Measurements from ENCODE around the gene LRRC71.

LRRC71 gene

DNA sequence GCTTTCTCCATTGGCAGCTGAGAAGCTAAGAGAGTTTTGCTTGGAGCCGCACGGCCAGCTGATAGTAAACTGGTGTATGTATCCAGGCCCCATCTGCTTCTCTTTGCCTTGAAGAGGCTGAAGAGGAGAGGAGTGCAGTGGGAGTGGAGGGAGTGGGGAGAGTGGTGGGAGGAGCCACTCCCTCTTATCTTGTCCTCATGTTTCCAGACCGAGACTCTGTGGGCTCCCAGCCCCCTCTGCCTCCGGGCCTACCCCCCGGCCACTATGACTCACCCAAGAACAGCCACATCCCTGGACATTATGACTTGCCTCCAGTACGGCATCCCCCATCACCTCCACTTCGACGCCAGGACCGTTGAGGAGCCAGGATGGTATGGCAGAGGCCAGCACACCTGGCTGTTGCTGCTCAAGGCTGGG lies 6.0 kb upstream of the LRRC71 start:
- no peak overlapping the region for H3K18ac ChIP-seq (ENCODE audit: low read length)
- H3K27me3 ChIP-seq (ENCODE audit: insufficient read depth, low read length, poor library complexity): no peaks in the 10 kb centered on the region
- H3K56ac ChIP-seq (ENCODE audit: low read length): no peak overlapping the region
- no peaks in the 10 kb centered on the region for H3K4me1 ChIP-seq (ENCODE audit: control insufficient read depth, low read depth, low read length)
- H3K79me2 ChIP-seq (ENCODE audit: control insufficient read depth, insufficient read depth, low read length): no peaks in the 10 kb centered on the region
- H2BK15ac ChIP-seq (replicated peaks; ENCODE audit: low read depth): no peak overlapping the region
- no peak overlapping the region for H3K23ac ChIP-seq (ENCODE audit: low read length)
- no peak overlapping the region for H3K4me2 ChIP-seq (ENCODE audit: low read length)
- no peak for DNase-seq
- no peaks in the 10 kb centered on the region for H3K36me3 ChIP-seq (ENCODE audit: control insufficient read depth, insufficient read depth, low read length)
- H3K27ac ChIP-seq (ENCODE audit: low read depth, low read length): no peak overlapping the region
- no peak overlapping the region for H4K5ac ChIP-seq (ENCODE audit: low read length)
- no peak overlapping the region for H3K4me3 ChIP-seq (ENCODE audit: low read length)
- H3K79me1 ChIP-seq (ENCODE audit: low read length): no peaks in the 10 kb centered on the region
- no peak overlapping the region for H3K9ac ChIP-seq (ENCODE audit: low read length)
- no peak overlapping the region for H2AK5ac ChIP-seq (ENCODE audit: low read length)
- no peak overlapping the region for H3K4ac ChIP-seq (ENCODE audit: low read depth, low read length)
- no peak overlapping the region for H4K8ac ChIP-seq (ENCODE audit: low read depth, low read length)
- H2BK120ac ChIP-seq (ENCODE audit: low read depth, low read length): no peak overlapping the region
- H2BK5ac ChIP-seq (ENCODE audit: low read length): no peak overlapping the region
- WGBS (ENCODE audit: extremely low coverage, insufficient coverage, low lambda C conversion rate): no CpG with 5 or more reads among the region's 9 CpGs

DNA sequence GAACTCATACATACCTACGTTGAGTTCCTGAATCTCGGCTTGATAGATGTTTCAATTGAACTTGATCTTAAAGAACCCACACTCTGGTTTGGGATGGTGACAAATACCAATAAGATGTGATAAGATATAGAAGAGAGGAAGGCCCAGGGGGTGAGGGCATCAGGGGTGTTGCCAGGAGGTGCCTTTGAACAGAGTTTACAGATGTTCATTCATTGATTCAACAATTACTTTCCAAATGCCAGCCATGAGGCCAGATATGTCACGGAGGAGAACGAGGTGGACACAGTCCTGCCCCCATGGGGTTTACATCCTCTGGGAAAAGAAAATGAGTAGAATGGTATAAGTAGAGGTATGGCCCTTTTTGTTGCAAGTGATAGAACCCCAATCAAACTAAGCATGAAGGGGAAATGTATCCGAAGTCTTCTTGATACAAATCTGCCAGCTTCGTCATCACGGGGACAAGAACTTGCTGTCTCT lies 659 bp downstream of the LRRC71 start:
- Histone ChIP-seq H3K9ac (ENCODE audit: low read length) (no peak overlapping the region), H3K27ac (ENCODE audit: low read depth, low read length) (no peak overlapping the region), H3K79me1 (ENCODE audit: low read length) (no peaks in the 10 kb centered on the region), H3K23ac (ENCODE audit: low read length) (no peak overlapping the region), H2BK5ac (ENCODE audit: low read length) (no peak overlapping the region), H3K4me2 (ENCODE audit: low read length) (no peak overlapping the region), H3K18ac (ENCODE audit: low read length) (no peak overlapping the region), H3K36me3 (ENCODE audit: control insufficient read depth, insufficient read depth, low read length) (no peaks in the 10 kb centered on the region), H3K4ac (ENCODE audit: low read depth, low read length) (no peak overlapping the region), H2BK120ac (ENCODE audit: low read depth, low read length) (no peak overlapping the region), H3K56ac (ENCODE audit: low read length) (no peak overlapping the region), H3K79me2 (ENCODE audit: control insufficient read depth, insufficient read depth, low read length) (no peaks in the 10 kb centered on the region), H4K5ac (ENCODE audit: low read length) (no peak overlapping the region), H3K27me3 (ENCODE audit: insufficient read depth, low read length, poor library complexity) (peaks cover 47% of the 10 kb centered on the region), H2BK15ac (replicated peaks; ENCODE audit: low read depth) (no peak overlapping the region), H4K8ac (ENCODE audit: low read depth, low read length) (no peak overlapping the region), H3K4me1 (ENCODE audit: control insufficient read depth, low read depth, low read length) (no peaks in the 10 kb centered on the region), H3K4me3 (ENCODE audit: low read length) (no peak overlapping the region), H2AK5ac (ENCODE audit: low read length) (no peak overlapping the region)
- WGBS (ENCODE audit: extremely low coverage, insufficient coverage, low lambda C conversion rate): no CpG with 5 or more reads among the region's 7 CpGs
- DNase-seq: no peak

DNA sequence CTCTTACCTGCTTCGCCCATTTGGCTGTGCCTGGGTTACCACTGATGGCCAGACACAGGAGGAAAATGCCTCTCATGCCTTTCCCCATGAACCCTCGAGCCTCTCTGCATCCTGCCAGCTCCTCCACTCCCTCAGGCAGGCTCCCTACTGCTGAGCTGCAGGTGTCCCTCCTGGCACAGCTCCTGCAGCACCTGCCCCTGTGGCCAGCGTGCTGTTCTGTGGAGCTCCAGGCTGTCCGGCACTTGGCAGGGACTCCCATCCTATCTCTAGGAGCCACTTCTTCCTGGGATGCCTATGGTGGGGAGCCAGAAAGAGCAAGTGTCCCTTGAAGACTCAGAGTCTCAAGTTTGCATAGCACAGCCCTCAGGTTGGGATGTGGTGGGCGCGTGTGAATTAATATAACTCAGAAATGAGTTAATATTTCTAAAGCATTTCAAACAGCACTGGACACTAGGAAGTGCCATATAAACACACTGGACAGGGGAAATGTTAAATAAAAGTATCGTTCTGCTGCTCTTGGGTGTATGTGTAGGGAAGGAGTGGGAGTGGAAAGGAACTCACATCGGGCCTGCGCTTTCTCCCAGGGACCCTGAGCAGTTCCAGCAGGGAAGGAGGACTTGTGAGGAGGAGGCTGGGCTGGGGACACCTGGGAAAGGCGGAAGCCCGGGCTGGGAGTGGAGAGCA lies 2.7 kb downstream of the LRRC71 start:
- Histone ChIP-seq H3K23ac (ENCODE audit: low read length) (no peak overlapping the region), H3K4ac (ENCODE audit: low read depth, low read length) (no peak overlapping the region), H2AK5ac (ENCODE audit: low read length) (no peak overlapping the region), H4K5ac (ENCODE audit: low read length) (no peak overlapping the region), H3K4me1 (ENCODE audit: control insufficient read depth, low read depth, low read length) (no peaks in the 10 kb centered on the region), H3K18ac (ENCODE audit: low read length) (no peak overlapping the region), H3K27ac (ENCODE audit: low read depth, low read length) (no peak overlapping the region), H3K4me3 (ENCODE audit: low read length) (no peak overlapping the region), H3K9ac (ENCODE audit: low read length) (no peak overlapping the region), H2BK15ac (replicated peaks; ENCODE audit: low read depth) (no peak overlapping the region), H3K27me3 (ENCODE audit: insufficient read depth, low read length, poor library complexity) (peaks cover 56% of the 10 kb centered on the region), H3K56ac (ENCODE audit: low read length) (peak overlapping the region; percentile 65), H3K4me2 (ENCODE audit: low read length) (peak overlapping the region; percentile 78), H2BK5ac (ENCODE audit: low read length) (no peak overlapping the region), H2BK120ac (ENCODE audit: low read depth, low read length) (no peak overlapping the region), H3K36me3 (ENCODE audit: control insufficient read depth, insufficient read depth, low read length) (no peaks in the 10 kb centered on the region), H3K79me2 (ENCODE audit: control insufficient read depth, insufficient read depth, low read length) (no peaks in the 10 kb centered on the region), H4K8ac (ENCODE audit: low read depth, low read length) (no peak overlapping the region), H3K79me1 (ENCODE audit: low read length) (no peaks in the 10 kb centered on the region)
- WGBS (ENCODE audit: extremely low coverage, insufficient coverage, low lambda C conversion rate): no CpG with 5 or more reads among the region's 11 CpGs
- DNase-seq: no peak

DNA sequence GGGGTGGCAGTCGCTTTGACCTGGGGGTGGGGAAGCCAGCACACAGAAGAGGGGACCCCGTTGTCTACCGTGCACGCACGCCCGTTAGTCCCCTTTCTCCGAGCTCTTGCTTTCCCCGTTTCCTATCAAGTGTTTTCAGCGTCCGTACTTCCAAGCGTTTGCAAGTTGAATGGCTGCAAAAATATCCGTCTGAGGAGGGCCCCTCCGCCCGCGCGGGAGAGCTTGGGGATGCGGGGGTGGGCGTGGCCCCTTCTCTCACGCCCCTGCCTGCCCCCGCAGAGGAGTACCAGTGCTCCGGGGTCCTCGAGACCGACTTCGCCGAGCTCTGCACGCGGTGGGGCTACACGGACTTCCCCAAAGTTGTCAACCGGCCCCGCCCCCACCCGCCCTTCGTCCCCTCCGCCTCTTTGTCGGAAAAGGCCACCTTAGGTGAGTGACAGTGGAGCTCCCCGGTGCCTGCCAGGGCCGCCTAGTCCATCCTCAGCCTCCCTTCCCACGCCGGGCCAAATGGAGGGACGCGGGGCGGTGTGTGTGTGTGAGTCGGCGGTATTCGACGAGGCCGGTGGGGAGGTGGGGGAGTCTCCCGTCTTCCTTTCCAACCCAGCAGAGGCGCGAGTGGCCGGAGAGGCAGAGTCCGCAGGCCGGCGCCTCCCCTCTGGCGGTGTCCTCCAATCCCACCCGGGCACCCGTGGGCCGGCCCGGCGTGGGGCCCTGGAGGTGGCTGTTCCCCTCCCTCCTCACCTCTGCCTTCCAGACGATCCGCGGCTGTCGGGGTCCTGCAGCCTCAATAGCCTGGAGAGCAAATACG lies 3.4 kb downstream of the LRRC71 start:
- Histone ChIP-seq H2AK5ac (ENCODE audit: low read length) (no peak overlapping the region), H3K4ac (ENCODE audit: low read depth, low read length) (no peak overlapping the region), H3K27me3 (ENCODE audit: insufficient read depth, low read length, poor library complexity) (peaks cover 56% of the 10 kb centered on the region), H2BK120ac (ENCODE audit: low read depth, low read length) (no peak overlapping the region), H4K8ac (ENCODE audit: low read depth, low read length) (no peak overlapping the region), H3K79me1 (ENCODE audit: low read length) (no peaks in the 10 kb centered on the region), H3K18ac (ENCODE audit: low read length) (no peak overlapping the region), H3K56ac (ENCODE audit: low read length) (peak overlapping the region; percentile 75), H3K9ac (ENCODE audit: low read length) (peak overlapping the region; percentile 40), H3K27ac (ENCODE audit: low read depth, low read length) (no peak overlapping the region), H3K36me3 (ENCODE audit: control insufficient read depth, insufficient read depth, low read length) (no peaks in the 10 kb centered on the region), H4K5ac (ENCODE audit: low read length) (no peak overlapping the region), H3K4me2 (ENCODE audit: low read length) (peak overlapping the region; percentile 90), H3K23ac (ENCODE audit: low read length) (no peak overlapping the region), H3K4me1 (ENCODE audit: control insufficient read depth, low read depth, low read length) (no peaks in the 10 kb centered on the region), H3K79me2 (ENCODE audit: control insufficient read depth, insufficient read depth, low read length) (no peaks in the 10 kb centered on the region), H2BK5ac (ENCODE audit: low read length) (no peak overlapping the region), H2BK15ac (replicated peaks; ENCODE audit: low read depth) (no peak overlapping the region), H3K4me3 (ENCODE audit: low read length) (peak overlapping the region; percentile 36)
- no peak for DNase-seq
- no CpG with 5 or more reads among the region's 64 CpGs for WGBS (ENCODE audit: extremely low coverage, insufficient coverage, low lambda C conversion rate)

DNA sequence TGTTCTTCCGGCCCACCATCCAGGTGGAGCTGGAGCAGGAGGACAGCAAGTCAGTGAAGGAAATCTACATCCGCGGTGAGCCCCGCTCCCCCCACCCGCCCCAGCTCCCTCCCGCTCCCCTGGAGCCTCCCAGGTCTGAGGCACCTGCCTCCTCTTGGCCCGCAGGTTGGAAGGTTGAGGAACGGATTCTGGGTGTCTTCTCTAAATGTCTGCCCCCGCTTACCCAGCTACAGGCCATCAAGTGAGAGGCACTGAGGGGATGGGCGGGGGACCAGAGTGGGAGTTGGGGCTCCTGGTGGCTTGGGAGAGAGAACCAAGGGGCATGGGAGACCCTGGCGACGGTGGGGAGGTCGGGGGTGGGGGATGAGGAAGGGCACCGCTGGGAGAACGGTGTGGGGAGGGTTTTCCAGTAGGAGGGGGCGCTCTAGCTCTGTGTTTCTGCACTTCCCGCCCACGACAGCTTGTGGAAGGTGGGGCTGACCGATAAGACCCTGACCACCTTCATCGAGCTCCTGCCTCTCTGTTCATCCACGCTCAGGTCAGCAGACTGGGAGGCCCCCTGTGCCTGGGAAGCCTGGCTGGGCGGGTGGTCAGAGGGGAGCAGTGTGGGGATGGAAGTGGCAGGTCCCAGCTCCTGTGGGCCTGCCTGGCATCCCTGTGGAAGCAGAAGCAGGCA lies 4.2 kb downstream of the LRRC71 start:
- Histone ChIP-seq H3K4me1 (ENCODE audit: control insufficient read depth, low read depth, low read length) (no peaks in the 10 kb centered on the region), H4K8ac (ENCODE audit: low read depth, low read length) (no peak overlapping the region), H3K79me1 (ENCODE audit: low read length) (no peaks in the 10 kb centered on the region), H3K27ac (ENCODE audit: low read depth, low read length) (no peak overlapping the region), H3K79me2 (ENCODE audit: control insufficient read depth, insufficient read depth, low read length) (no peaks in the 10 kb centered on the region), H3K56ac (ENCODE audit: low read length) (peak overlapping the region; percentile 50), H3K4ac (ENCODE audit: low read depth, low read length) (no peak overlapping the region), H3K9ac (ENCODE audit: low read length) (no peak overlapping the region), H3K4me2 (ENCODE audit: low read length) (peak overlapping the region; percentile 90), H3K27me3 (ENCODE audit: insufficient read depth, low read length, poor library complexity) (peaks cover 56% of the 10 kb centered on the region), H2BK15ac (replicated peaks; ENCODE audit: low read depth) (no peak overlapping the region), H2AK5ac (ENCODE audit: low read length) (no peak overlapping the region), H3K36me3 (ENCODE audit: control insufficient read depth, insufficient read depth, low read length) (no peaks in the 10 kb centered on the region), H3K18ac (ENCODE audit: low read length) (no peak overlapping the region), H2BK120ac (ENCODE audit: low read depth, low read length) (no peak overlapping the region), H2BK5ac (ENCODE audit: low read length) (no peak overlapping the region), H3K4me3 (ENCODE audit: low read length) (no peak overlapping the region), H4K5ac (ENCODE audit: low read length) (no peak overlapping the region), H3K23ac (ENCODE audit: low read length) (no peak overlapping the region)
- no CpG with 5 or more reads among the region's 22 CpGs for WGBS (ENCODE audit: extremely low coverage, insufficient coverage, low lambda C conversion rate)
- peak; percentile 33 for DNase-seq

All from mesendoderm (in vitro differentiated cells).